Stimulated activated CD4-positive, alpha-beta T cell treated with anti-CD3 and anti-CD28 coated beads, Interleukin-2, amount 100 ng/mL, for 48 hours (primary cell): ENCODE data around the gene SLC26A2.
"Not testable (repeated sequence)": the region's sequence is repeated elsewhere in the genome, so short reads cannot be mapped to it uniquely, and the experiment has no call there.

Experiments
- DNase-seq, 2 donors: peaks; one replicate each; pipeline ENCODE4 v3.0.0-alpha.2; 2020

The SLC26A2 gene

GRCh38 chr5:150007050-150007449, 46.5 kb downstream of the SLC26A2 start:
- no peak for DNase-seq

DNA sequence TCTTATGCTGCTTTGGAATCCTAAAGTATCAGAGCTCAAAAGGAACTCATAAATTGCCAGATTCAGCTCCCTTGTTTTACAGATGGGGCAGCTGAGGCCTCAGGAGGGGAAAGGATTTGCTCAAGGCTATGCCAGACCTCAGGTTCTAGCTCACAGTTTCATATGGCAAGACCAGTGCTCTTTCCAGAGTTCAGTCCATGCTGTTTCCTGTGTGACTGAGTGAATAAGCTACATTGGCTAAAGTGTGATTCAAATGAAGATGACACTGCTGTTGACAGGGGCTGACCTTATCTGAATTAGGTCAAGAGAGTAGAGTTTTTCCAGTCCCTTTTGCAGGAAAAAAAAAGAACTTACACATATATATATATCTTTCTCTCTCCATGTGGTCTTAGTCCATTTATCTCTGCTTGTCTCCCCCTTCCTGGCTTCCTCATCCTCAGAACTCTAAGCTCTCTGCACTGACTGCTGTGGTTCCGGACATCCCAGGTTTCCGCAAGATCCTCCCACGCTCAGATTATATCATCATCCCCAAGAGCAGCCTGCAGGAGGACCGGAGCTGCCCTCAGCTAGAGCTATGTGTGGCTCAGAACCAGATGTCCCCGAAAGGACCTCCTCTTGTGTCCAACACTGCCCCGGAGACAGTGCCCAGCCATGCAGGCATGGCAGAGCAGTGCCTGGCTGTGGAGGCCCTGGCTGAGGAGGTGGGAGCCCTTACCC, 49.3 kb downstream of the SLC26A2 start:
- DNase-seq: no peak

GRCh38 chr5:150013931-150014330, 53.4 kb downstream of the SLC26A2 start:
- DNase-seq: no peak

- DNase-seq: no peak
Measured at GRCh38 chr5:150014456-150014855, 53.9 kb downstream of the SLC26A2 start.

GRCh38 chr5:150015415-150015814, 54.9 kb downstream of the SLC26A2 start:
- no peak for DNase-seq

GRCh38 chr5:150016537-150016936, 56.0 kb downstream of the SLC26A2 start:
- no peak for DNase-seq

DNA sequence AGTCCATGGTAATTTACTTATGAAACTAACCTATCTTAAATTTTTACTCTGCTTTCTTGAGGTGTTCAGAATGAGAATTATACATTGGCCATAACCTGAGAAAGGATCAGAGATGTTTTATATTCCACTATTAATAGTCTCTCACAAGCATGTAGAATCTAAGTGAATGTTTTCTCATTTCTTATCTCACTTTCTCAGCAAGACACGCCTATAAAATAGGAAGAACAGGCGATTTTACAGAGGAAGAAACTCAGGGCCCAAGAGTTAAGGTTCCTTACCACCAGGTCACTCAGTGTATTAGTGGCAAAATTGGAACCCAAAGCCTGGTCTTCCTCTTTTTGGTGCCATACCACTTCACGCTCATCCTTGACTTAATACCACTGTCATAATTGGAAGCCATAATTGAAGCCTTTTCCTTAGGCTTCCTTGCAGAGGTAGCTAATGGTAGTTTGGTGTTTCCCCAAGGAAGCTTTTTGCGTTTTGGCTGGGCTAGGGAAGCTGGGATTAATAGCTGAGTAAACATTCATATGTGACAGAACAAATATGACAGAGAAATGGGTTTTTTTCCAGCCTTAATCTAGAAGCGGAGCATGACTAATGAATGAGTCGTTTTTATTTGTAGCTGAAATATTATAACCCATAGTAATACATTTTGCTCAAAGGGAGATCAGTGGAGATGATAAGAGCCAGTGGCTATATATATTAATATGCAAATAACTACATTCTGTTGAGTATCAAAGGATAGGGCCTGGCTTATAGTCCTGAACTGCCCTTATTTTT, 56.9 kb downstream of the SLC26A2 start:
- DNase-seq: no peak

DNA sequence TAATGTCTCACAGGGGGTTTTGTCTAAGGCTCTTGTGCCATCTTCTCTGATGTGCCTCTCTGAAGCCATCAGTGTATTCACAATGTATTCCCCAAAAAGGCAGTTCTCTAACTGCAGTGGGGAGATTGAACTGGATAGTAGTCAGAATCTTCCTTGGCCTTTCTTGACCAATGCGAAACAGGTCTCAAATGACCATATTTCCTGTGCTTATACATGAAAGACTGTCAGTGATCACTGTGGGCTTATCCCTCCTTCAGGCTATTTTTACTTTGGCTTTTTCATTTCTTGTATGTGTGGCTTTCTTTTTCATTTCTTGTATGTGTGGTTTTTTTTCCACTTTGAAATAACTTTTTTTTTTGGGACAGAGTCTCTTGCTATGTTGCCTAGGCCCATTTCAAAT, 59.7 kb downstream of the SLC26A2 start:
- no peak for DNase-seq

- no peak for DNase-seq
Measured at GRCh38 chr5:150021491-150022157, 61.1 kb downstream of the SLC26A2 start.

DNA sequence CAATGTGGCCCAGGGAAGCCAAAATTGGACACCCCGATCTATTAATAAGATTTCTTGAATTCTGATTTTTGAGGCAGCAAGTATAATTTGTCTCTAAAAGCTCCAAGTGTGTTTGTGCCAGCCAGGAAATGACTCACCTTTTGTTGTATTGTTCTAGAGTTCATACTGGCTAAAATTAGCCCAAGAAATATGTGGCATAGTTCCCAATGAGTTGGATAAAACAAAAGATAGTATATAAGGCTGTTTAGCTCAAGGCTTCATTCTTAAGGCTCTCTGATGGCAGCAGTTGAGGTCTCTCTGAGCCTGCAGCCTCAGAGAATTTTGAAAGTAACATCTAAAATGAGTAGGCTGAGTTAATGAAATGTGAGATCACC, 61.6 kb downstream of the SLC26A2 start:
- DNase-seq: no peak

DNA sequence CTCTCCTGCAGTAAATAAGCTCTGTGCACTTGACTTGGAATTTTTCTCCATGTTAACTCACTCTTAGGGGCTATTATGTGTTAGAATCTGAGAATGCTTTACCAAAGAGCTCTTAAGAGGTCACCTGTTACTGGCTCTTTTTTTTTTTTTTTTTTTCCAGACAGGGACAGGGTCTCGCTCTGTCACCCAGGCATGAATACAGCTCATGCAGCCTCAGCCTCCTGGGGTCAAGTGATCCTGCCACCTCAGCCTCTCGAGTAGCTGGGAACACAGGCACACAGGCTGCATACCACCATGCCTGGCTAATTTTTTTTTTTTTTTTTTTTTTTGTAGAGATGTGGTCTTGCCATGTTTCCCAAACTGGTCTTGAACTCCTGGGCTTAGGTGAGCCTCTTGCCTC, 62.1 kb downstream of the SLC26A2 start:
- DNase-seq: no peak

- DNase-seq: no peak
Measured at GRCh38 chr5:150023136-150023535, 62.6 kb downstream of the SLC26A2 start.

- no peak for DNase-seq
Measured at GRCh38 chr5:150024346-150024984, 63.9 kb downstream of the SLC26A2 start.

DNA sequence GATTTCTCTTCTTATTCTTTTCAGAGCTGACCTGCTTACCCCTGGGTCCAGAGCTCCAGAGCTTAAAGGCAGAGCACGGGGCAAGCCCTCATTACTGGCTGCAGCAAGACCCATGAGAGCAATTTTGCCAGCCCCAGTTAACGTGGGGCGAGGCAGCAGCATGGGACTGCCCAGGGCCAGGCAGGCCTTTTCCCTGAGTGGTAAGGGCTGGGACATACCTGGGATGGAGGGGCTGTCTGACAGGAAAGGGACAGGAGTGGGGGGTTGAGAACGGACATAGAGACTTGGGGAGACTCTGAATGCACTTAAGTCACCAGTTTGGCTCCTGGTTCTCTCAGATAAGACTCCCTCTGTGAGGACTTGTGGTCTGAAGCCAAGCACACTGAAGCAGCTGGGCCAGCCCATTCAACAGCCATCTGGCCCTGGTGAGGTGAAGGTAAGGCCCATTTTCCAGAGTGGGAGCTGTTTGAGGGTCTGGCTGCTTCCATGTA, 66.2 kb downstream of the SLC26A2 start:
- no peak for DNase-seq

GRCh38 chr5:150028047-150028446, 67.5 kb downstream of the SLC26A2 start:
- DNase-seq: not testable (repeated sequence)

GRCh38 chr5:150033334-150033733, 72.8 kb downstream of the SLC26A2 start:
- no peak for DNase-seq

DNA sequence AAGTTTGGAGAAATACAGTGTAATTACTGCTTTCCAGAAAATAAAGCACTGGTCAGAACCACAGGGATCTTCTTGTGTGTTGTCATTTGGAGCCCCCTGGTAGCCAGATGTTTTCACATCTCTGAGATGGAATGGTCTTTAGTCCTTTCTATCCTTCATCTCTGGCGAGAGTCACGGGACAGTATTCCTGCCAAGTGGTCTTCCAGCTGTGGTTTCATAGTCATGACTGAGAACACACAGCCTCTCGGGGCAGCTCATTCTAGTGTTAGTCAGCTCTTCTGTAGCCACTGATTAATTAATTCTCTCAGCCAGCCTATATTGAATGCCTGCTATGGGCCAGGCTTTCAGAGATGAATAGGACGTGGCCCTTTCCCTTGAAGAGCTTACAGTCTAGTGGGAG, 74.1 kb downstream of the SLC26A2 start:
- no peak for DNase-seq

- DNase-seq: no peak
Measured at GRCh38 chr5:150035139-150035895, 74.8 kb downstream of the SLC26A2 start.

- DNase-seq: no peak
Measured at GRCh38 chr5:150036513-150036912, 76.0 kb downstream of the SLC26A2 start.
